Effector memory CD8-positive, alpha-beta T cell (primary cell): Measurements from ENCODE around the gene EBP.
A peak's percentile ranks its signal among the peaks of the same experiment; 100 is the strongest.

Source experiments
- ATAC-seq: fragments of 150-1000 bp; cut with Tn5 transposase; replicated peaks from 2 replicates; pipeline ENCODE4 v1.10.0; 2021; ENCODE audit warnings: mild to moderate bottlenecking, moderate library complexity
- DNase-seq, 3 experiments: peaks; one replicate each; pipeline ENCODE4 v3.0.0; 2021
- H3K27ac Mint-ChIP-seq, 2 donors: one replicate each; pipeline ENCODE4 v1.8.0; 2022; ENCODE audit warnings: mild to moderate bottlenecking in 2 of 2, mixed read lengths in 2 of 2, moderate library complexity in 2 of 2
- H3K27me3 Mint-ChIP-seq, 2 donors: one replicate each; pipeline ENCODE4 v1.8.0; 2022; ENCODE audit warnings: mixed read lengths in 2 of 2
- H3K36me3 Mint-ChIP-seq: one replicate; pipeline ENCODE4 v1.8.0; 2022; ENCODE audit warnings: mild to moderate bottlenecking, moderate library complexity, mixed read lengths; ENCODE audit not compliant: insufficient read depth
- H3K4me1 Mint-ChIP-seq, 2 donors: one replicate each; pipeline ENCODE4 v1.8.0; 2022; ENCODE audit warnings: low read depth in 2 of 2, mixed read lengths in 2 of 2
- H3K4me3 Mint-ChIP-seq, 2 donors: one replicate each; pipeline ENCODE4 v1.8.0; 2022; ENCODE audit warnings: mild to moderate bottlenecking in 2 of 2, mixed read lengths in 2 of 2, moderate library complexity in 2 of 2
- H3K9me3 Mint-ChIP-seq, 2 donors: one replicate each; pipeline ENCODE4 v1.8.0; 2022; ENCODE audit warnings: mixed read lengths in 2 of 2
- total RNA-seq, 9 experiments: gene quantifications; one replicate each; lab custom pipeline; 2026; lab: John Stamatoyannopoulos, UW

Gene EBP
- 12.5 to 28.2 (median 18.1) reads per million in 9 experiments for total RNA-seq

- peak within 1 kb of the TSS; percentile 84 to 85 for H3K4me3 Mint-ChIP-seq
- H3K36me3 Mint-ChIP-seq = peaks cover 26% of the 10 kb centered on the region
- DNase-seq = peak; percentile 90 to 91 (median 91)
- no peaks in the 10 kb centered on the region for H3K9me3 Mint-ChIP-seq
- no peaks in the 10 kb centered on the region for H3K27me3 Mint-ChIP-seq
- H3K4me1 Mint-ChIP-seq = peaks cover 15 to 23% of the 10 kb centered on the region in 2 donors
- ATAC-seq = peak; percentile 92
- peak within 1 kb of the TSS; percentile 94 to 97 for H3K27ac Mint-ChIP-seq
Observed at GRCh38 chrX:48521353-48522243, at the start of gene EBP. Gene EBP (plus strand): TSS chrX:48521808. CDS start chrX:48523772, 1,964 bp downstream.

- ATAC-seq = no peak
- Mint-ChIP-seq H3K27ac (no peak overlapping the region), H3K4me1 (peaks cover 29 to 30% of the 10 kb centered on the region in 2 donors), H3K27me3 (no peaks in the 10 kb centered on the region), H3K36me3 (peaks cover 6% of the 10 kb centered on the region), H3K9me3 (no peaks in the 10 kb centered on the region), H3K4me3 (no peak overlapping the region)
- no peak for DNase-seq
Observed at GRCh38 chrX:48472225-48472624, 49.4 kb upstream of the EBP start.

GRCh38 chrX:48472851-48473703 lies 48.5 kb upstream of the EBP start:
- DNase-seq (no peak), ATAC-seq (no peak)
- no peak overlapping the region for H3K4me3 Mint-ChIP-seq
- H3K27ac Mint-ChIP-seq = no peak overlapping the region
- no peaks in the 10 kb centered on the region for H3K27me3 Mint-ChIP-seq
- H3K4me1 Mint-ChIP-seq = peaks cover 32 to 34% of the 10 kb centered on the region in 2 donors
- no peaks in the 10 kb centered on the region for H3K9me3 Mint-ChIP-seq
- peaks cover 10% of the 10 kb centered on the region for H3K36me3 Mint-ChIP-seq

- ATAC-seq = no peak
Observed at GRCh38 chrX:48473704-48473990, 48.0 kb upstream of the EBP start.

GRCh38 chrX:48474127-48474526 lies 47.5 kb upstream of the EBP start:
- ATAC-seq = no peak
- no peaks in the 10 kb centered on the region for H3K27me3 Mint-ChIP-seq

More at GRCh38 chrX:48473704-48473990, 48.0 kb upstream of the EBP start:
- Mint-ChIP-seq H3K27ac (no peak overlapping the region), H3K9me3 (no peaks in the 10 kb centered on the region), H3K27me3 (no peaks in the 10 kb centered on the region), H3K4me1 (peaks cover 29 to 31% of the 10 kb centered on the region in 2 donors), H3K4me3 (no peak overlapping the region), H3K36me3 (peaks cover 11% of the 10 kb centered on the region)
- no peak for DNase-seq

GRCh38 chrX:48474581-48474980 lies 47.0 kb upstream of the EBP start:
- H3K36me3 Mint-ChIP-seq = peaks cover 8% of the 10 kb centered on the region
- H3K27me3 Mint-ChIP-seq = no peaks in the 10 kb centered on the region
- DNase-seq (no peak), ATAC-seq (no peak)
- H3K4me1 Mint-ChIP-seq = peaks cover 25 to 26% of the 10 kb centered on the region in 2 donors
- no peak overlapping the region for H3K4me3 Mint-ChIP-seq
- no peaks in the 10 kb centered on the region for H3K9me3 Mint-ChIP-seq
- H3K27ac Mint-ChIP-seq = no peak overlapping the region

More at GRCh38 chrX:48474127-48474526, 47.5 kb upstream of the EBP start:
- Mint-ChIP-seq H3K4me3 (no peak overlapping the region), H3K4me1 (peaks cover 28 to 30% of the 10 kb centered on the region in 2 donors), H3K9me3 (no peaks in the 10 kb centered on the region), H3K27ac (no peak overlapping the region), H3K36me3 (peaks cover 11% of the 10 kb centered on the region)
- no peak for DNase-seq

- peak overlapping the region; percentile 94 to 96 for H3K4me3 Mint-ChIP-seq
- H3K27me3 Mint-ChIP-seq = no peaks in the 10 kb centered on the region
- DNase-seq = no peak
- H3K36me3 Mint-ChIP-seq = peaks cover 11% of the 10 kb centered on the region
- no peaks in the 10 kb centered on the region for H3K9me3 Mint-ChIP-seq
- ATAC-seq = no peak
- peak overlapping the region; percentile 97 to 98 for H3K27ac Mint-ChIP-seq
- H3K4me1 Mint-ChIP-seq = peaks cover 21 to 22% of the 10 kb centered on the region in 2 donors
Observed at GRCh38 chrX:48475296-48475695, 46.3 kb upstream of the EBP start.

- H3K9me3 Mint-ChIP-seq = no peaks in the 10 kb centered on the region
- H3K4me1 Mint-ChIP-seq = peaks cover 22 to 25% of the 10 kb centered on the region in 2 donors
- ATAC-seq (peak; percentile 93), DNase-seq (peak; percentile 82 to 84 (median 83))
- H3K36me3 Mint-ChIP-seq = peaks cover 17% of the 10 kb centered on the region
- no peaks in the 10 kb centered on the region for H3K27me3 Mint-ChIP-seq
- H3K27ac Mint-ChIP-seq = peak within 1 kb of the TSS; percentile 97 to 98
- peak within 1 kb of the TSS; percentile 94 to 96 for H3K4me3 Mint-ChIP-seq
Observed at GRCh38 chrX:48475774-48476577, 45.6 kb upstream of the EBP start, which contains the start of gene FTSJ1. Gene FTSJ1 (plus strand): TSS chrX:48476199. CDS start chrX:48478048, 1,849 bp downstream.

- DNase-seq (no peak), ATAC-seq (no peak)
- Mint-ChIP-seq H3K27me3 (no peaks in the 10 kb centered on the region), H3K4me3 (peak overlapping the region; percentile 94 to 96), H3K9me3 (no peaks in the 10 kb centered on the region), H3K4me1 (peaks cover 22 to 25% of the 10 kb centered on the region in 2 donors), H3K27ac (peak overlapping the region; percentile 97 to 98), H3K36me3 (peaks cover 24% of the 10 kb centered on the region)
Observed at GRCh38 chrX:48476919-48477318, 44.7 kb upstream of the EBP start.

- ATAC-seq (no peak), DNase-seq (no peak)
- H3K27ac Mint-ChIP-seq = peak overlapping the region in 1 of 2 donors; percentile 98
- no peaks in the 10 kb centered on the region for H3K27me3 Mint-ChIP-seq
- H3K4me1 Mint-ChIP-seq = peaks cover 22 to 25% of the 10 kb centered on the region in 2 donors
- H3K4me3 Mint-ChIP-seq = peak overlapping the region; percentile 94 to 96
- peaks cover 32% of the 10 kb centered on the region for H3K36me3 Mint-ChIP-seq
- H3K9me3 Mint-ChIP-seq = no peaks in the 10 kb centered on the region
Observed at GRCh38 chrX:48477960-48478755, 43.5 kb upstream of the EBP start.

- DNase-seq (no peak), ATAC-seq (no peak)
- Mint-ChIP-seq H3K4me3 (no peak overlapping the region), H3K9me3 (no peaks in the 10 kb centered on the region), H3K27me3 (no peaks in the 10 kb centered on the region), H3K4me1 (peaks cover 22 to 25% of the 10 kb centered on the region in 2 donors), H3K36me3 (peaks cover 36% of the 10 kb centered on the region), H3K27ac (peak overlapping the region in 1 of 2 donors; percentile 31)
Observed at GRCh38 chrX:48478806-48479205, 42.8 kb upstream of the EBP start.

GRCh38 chrX:48480142-48480541 lies 41.5 kb upstream of the EBP start:
- no peak for DNase-seq
- peaks cover 22 to 25% of the 10 kb centered on the region in 2 donors for H3K4me1 Mint-ChIP-seq
- no peak for ATAC-seq
- H3K27ac Mint-ChIP-seq = peak overlapping the region in 1 of 2 donors; percentile 96
- no peaks in the 10 kb centered on the region for H3K27me3 Mint-ChIP-seq
- no peak overlapping the region for H3K4me3 Mint-ChIP-seq
- H3K9me3 Mint-ChIP-seq = no peaks in the 10 kb centered on the region
- H3K36me3 Mint-ChIP-seq = peaks cover 45% of the 10 kb centered on the region
